ENCODE results near the gene ERCC6L.

Gene ERCC6L, protein sequence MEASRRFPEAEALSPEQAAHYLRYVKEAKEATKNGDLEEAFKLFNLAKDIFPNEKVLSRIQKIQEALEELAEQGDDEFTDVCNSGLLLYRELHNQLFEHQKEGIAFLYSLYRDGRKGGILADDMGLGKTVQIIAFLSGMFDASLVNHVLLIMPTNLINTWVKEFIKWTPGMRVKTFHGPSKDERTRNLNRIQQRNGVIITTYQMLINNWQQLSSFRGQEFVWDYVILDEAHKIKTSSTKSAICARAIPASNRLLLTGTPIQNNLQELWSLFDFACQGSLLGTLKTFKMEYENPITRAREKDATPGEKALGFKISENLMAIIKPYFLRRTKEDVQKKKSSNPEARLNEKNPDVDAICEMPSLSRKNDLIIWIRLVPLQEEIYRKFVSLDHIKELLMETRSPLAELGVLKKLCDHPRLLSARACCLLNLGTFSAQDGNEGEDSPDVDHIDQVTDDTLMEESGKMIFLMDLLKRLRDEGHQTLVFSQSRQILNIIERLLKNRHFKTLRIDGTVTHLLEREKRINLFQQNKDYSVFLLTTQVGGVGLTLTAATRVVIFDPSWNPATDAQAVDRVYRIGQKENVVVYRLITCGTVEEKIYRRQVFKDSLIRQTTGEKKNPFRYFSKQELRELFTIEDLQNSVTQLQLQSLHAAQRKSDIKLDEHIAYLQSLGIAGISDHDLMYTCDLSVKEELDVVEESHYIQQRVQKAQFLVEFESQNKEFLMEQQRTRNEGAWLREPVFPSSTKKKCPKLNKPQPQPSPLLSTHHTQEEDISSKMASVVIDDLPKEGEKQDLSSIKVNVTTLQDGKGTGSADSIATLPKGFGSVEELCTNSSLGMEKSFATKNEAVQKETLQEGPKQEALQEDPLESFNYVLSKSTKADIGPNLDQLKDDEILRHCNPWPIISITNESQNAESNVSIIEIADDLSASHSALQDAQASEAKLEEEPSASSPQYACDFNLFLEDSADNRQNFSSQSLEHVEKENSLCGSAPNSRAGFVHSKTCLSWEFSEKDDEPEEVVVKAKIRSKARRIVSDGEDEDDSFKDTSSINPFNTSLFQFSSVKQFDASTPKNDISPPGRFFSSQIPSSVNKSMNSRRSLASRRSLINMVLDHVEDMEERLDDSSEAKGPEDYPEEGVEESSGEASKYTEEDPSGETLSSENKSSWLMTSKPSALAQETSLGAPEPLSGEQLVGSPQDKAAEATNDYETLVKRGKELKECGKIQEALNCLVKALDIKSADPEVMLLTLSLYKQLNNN

DNA sequence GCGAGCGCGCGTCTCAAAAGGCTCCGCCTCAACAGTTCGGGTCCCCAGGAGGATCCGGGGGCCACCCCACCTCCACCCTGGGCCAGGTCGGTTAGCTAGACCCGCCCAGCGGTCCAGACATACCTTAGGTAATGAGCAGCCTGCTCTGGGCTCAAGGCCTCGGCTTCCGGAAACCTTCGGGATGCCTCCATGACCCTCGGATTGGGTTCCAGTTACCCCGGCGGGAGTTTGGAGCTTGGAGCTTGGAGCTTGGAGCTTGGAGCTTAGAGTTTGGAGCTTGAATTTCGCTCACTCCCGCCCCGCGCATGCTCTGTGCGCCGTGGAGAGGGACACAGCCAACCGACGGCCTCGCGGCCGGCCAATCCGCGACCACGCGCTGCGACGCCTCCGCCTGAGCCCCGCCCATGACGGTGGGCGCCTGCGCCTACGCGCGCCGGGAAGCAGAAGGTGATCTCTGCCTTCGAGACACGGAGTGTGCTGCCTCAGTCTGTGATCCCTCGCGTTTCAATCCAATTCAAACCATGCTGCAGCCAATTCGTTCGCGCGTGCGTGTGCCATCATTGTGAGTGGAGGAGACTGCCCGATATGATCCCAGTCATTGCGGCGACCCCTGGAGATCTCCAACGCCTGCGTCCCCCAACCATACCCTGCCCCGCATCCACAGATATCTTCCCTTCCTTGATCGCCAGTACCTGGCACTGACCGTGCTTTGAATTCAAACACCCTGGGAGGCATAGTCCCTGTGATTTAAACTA is at the start of gene ERCC6L:
TSS of gene ERCC6L (minus strand) at position 307 of the 755 bp plus-strand sequence. CDS start at position 191, 116 bp downstream.
- peak; percentile 88 for DNase-seq
- peak; percentile 99 for ATAC-seq

DNA sequence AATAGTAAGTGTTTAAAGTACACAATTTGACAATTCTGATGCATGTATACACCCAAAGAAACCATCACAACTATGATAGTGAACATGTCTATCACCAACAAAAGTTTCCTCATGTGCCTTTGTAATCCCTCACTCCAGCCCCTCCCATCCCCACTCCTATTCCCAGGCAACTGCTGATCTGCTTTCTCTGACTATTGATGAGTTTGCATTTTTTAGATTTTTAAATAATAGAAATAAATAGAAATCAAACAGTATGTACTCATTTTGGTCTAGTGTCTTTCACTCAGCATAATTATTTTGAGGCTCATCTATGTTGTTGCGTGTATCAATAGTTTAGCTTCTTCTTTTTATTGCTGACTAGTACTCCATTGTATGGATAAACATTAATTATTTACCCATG is 43.5 kb upstream of the ERCC6L start:
- ATAC-seq (no peak), DNase-seq (no peak)

DNA sequence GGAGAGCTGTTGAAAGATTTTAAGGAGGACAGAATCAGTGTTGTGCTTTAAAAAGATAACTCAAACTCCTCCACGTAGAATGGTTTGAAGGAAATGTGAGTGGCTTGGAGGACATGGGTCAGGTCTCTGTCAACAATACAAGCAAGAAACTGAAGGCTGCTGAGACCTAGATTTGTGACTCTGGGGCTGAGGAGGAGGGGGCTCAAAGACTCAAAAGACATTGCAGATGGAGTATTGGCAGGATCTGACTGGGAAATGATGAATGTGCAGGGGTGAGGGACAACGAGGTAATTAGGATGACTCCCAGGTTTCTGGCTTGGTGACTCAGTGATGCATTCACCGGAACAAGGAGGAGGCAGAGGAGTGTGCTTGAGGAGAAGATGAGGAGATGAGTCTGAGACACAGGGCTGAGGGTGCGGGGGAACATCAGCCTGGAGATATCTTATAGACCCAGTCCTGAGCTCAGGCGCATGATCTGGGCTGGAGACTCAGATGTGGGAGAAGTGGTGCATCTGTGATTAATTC is 41.6 kb upstream of the ERCC6L start:
- no peak for DNase-seq
- no peak for ATAC-seq

DNA sequence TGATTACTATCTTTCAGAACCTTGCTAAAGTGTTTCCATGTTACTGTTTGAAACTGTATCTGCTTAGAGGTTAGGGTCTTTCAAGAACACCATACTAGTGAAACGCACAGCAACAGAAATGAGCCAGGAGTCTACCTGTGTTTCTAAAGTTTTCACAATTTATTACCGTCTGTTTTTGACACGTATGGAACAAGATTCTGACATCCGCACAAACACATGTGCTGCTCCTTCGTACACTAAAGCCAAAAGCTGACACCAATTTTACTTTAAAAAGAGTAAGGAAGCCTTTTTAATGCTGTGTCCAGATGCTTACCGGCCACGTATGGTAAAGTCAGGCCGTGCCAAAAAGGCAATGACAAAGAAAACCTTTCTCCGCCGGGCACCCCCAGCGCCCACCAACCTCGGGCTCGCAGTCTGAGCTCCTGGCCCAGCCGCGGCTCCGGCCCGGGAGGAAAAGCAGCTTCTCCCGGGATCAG is 37.7 kb upstream of the ERCC6L start:
- ATAC-seq (no peak), DNase-seq (no peak)

DNA sequence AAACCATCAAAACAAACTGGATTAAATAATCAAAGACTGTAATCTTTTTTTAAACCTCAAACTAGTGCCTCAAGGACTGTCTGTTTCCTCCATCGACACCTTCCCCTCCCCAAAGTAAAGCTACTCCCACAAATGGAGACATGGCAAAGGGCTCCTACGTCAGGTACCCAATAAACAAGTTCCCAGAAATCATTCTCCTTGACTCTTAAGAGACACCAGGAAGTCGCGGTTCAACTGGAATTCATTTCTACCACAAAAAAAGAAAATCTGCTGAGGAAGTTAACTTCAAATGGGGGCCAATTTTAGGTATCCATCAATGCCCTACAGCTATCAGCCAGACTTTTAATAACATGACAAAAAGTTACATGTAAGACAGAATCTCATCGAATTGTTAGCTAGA is 35.7 kb upstream of the ERCC6L start:
- DNase-seq (no peak), ATAC-seq (no peak)

DNA sequence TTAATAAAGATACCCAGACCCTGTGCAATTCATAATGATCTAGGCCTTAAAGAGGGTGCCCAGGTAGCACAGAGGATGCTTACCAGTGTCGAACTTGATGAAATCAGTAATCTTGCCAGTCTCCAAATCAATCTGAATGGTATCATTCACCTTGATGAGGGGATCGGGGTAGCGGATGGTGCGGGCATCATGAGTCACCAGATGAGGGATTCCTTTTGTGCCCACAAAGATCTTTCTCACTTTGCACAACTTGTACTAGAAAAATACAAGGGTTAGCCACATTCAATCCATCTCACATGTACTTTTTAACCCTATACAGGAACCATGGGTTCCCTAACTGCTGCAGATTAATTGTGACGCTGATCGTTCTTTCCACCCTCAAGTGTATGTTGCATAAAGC is 34.9 kb upstream of the ERCC6L start:
- DNase-seq (no peak), ATAC-seq (no peak)

DNA sequence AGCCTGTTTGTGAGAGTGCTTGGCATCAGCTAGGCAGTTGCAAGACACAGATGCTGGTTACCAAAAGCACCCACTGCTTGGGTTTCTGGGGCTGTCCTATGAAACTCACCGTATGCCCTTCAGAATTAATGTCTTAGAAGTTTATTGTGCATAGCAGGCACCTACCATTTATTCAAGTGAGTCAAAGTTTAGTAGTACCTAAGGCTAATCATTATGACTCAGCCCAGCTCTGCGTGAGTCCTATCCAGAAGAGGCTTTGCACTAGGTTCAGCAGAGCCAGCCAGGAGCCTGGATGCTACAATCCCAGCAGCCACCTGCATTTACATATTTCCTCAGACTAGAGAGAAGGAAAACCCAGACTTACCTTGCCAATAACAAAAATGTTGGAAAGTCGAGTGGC is 34.0 kb upstream of the ERCC6L start:
- DNase-seq (no peak), ATAC-seq (peak; percentile 26)

DNA sequence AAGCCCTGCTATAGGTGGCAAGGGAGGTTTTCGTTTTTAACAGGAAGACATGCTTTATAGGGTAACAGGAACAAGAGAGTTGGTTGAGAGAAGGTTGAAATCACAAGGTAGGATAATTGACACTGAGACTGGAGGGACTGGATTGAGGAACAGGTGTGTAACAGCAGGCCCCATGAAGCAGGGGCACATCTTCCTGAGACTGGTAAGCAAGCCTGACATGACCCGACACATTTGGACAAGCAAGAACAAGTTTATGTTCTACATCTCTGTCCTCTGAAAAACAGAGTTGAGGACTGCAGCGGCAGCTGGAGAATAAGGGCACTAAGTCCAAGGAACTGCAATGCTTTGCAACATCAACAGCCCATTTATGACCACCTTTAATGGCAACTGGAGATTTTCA is 33.0 kb upstream of the ERCC6L start:
- DNase-seq (no peak), ATAC-seq (no peak)

DNA sequence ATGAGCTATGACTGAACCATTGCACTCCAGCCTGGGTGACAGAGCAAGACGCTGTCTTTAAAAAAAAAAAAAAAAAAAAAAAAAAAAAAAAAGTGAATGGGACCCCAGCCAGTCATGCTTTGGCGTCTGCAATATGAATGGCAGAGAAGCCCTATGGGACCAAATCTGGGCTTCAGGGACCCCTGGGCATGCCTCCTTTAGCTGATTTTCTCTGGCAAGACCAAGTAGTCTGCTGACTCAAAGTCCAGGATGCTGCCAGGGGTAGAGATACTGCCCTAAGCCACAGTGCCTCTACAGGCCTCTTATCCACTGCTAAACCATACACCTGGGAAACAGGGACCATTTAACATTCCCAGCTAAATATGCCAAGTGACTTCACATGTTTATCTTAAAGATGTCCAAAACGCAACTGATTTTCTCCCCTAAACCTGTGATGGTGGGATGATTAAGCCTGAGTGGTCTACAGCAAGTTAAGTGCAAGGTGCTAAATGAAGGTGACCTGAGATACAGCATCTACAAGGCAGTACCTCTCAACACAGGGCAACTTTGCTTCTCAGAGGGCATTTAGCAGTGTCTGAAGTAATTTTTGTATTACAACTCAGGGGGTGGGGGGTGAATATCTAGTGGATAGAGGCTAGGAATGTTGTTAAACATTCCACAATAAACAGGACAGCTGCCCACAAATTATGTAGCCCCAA is 32.4 kb upstream of the ERCC6L start:
- ATAC-seq, result no peak
- DNase-seq, result no peak

DNA sequence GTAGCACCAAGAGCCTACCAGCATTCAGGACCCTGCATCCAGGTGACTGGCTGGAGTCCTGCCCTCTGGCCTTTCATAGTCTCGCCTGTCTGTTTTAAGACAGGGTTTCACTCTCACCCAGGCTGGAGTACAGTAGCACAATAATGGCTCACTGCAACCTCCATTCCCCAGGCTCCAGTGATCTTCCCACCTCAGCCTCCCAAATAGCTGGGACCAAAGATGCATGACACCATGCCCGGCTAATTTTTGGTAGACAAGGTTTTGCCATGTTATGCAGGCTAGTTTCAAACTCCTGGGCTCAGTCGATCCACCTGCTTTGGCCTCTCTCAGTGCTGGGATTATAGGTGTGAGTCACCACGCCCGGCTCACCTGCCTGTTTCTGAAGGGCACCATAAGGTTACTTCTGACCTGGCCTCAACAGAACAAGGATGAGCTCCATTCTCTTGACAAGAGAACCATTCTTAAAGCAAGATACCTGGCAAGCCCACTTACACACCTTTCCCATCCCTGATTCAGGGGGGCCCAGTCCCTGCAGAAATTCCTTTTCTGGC is 31.6 kb upstream of the ERCC6L start:
- ATAC-seq (no peak), DNase-seq (no peak)

DNA sequence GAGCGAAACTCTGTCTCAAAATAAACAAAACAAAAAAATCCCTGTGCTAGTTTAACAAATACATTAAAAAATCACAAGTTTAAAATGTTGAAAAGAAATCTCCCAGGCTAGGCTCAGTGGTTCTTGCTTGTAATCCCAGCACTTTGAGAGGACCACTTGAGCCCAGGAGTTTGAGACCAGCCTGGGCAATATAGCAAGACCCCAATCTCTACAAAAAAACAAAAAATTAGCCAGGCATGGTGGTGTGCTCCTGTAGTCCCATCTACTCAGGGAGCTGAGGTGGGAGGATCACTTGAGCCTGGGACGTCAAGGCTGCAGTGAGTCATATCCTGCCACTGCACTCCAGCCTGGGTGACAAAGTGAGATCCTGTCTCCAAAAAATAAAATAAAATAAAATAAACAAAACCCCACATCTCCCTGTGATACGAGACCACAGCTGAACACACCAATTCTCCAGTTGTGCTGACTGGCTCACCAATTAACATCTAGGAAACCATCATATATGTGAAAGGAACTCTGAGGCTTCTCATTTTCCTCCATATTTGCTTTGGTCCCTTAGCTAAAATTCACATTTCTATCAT is 30.9 kb upstream of the ERCC6L start:
- peak; percentile 29 for DNase-seq

DNA sequence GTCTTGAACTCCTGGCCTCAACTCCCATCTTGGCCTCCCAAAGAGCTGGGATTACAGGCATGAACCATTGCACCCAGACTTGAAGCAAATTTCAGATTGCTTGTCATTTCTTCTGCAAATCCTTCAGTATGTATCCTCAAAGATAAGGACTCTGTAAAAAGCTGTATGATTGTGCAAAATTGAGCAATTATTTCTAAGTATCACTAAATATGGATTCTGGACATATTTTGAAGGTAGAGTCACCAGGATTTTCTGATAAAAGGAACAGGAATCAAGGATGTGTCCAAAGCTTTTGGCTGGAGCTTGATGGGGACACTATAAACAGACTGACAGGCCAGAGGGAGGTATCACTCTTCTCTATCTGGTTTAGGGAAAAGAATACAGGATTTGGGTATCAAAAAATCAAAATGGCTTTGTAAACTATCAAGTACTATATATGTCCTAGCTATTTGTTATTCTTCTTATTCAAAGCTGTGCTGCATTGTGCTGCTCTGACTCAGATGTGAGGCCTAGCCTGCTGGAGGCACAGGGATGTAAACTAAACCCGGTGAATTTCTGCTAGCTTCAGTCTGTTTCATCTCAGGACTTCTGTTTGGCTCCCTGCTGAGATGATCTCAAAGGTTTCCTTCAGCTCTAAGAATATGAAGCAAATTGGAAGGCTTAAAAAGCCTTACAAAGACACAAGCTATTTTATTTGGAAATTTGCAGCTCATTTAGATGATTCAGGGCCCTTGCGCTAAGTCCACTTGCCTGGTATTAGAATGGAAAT is 30.0 kb upstream of the ERCC6L start:
- ATAC-seq (no peak), DNase-seq (no peak)

More for the DNA sequence above, 30.9 kb upstream of the ERCC6L start:
- ATAC-seq, result peak; percentile 80

DNA sequence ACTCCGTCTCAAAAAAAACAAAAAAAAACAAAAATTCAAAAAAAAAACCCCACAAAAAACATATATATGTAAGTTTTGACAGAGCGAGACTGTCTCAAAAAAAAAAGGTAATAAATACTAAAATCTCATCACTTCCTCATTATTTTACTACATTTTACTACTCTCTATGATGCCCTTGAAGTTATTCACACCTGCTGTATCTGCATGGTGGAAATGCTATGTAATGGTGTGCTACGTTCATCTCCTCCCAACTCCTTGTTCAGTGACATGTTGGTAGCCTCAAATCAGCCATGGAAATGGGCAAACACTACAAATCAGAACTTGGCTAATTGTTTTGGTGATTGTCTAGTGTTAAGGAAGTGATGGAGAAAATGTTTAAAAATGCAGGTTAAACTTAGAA is 26.4 kb upstream of the ERCC6L start:
- DNase-seq (no peak), ATAC-seq (no peak)

DNA sequence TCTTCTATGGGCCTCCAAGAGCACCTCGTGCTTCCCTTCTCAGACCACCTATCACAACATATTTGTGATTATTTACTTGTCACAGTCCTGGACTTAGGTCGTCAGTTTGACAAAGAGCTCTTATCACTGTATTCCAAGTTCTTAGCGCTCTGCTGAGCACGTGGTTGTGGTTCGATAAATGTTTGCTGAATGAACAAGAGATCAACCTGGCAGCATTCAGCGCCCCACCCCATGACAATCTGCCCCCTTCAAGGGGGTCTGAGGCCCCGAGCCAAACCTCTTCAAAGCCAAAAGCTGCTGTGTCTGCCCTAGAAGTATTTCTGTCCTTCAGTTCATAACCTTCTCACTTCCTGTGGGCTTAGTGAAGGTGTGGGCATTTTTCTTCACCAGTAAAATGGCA is 23.2 kb upstream of the ERCC6L start:
- DNase-seq, result no peak
- ATAC-seq, result no peak

DNA sequence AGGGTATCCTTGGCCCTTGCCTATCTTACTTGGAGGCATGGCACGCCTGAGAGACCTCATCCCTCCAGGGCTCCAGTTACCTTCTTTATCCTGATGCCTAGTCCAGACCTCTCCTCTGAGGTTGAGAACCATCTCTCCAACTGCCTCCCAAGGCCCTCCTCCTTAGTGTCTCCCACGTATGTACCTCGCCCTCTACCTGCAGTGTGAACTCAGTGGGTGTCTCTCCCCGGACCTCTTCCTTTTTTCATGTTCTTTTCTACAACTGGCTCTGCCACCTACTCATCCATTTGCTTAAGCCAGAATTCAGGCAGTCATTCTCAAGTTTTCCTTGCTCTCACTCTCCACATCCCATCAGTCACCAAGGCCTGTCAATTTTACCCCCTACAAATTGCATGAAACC is 21.6 kb upstream of the ERCC6L start:
- DNase-seq, result no peak
- ATAC-seq, result no peak

DNA sequence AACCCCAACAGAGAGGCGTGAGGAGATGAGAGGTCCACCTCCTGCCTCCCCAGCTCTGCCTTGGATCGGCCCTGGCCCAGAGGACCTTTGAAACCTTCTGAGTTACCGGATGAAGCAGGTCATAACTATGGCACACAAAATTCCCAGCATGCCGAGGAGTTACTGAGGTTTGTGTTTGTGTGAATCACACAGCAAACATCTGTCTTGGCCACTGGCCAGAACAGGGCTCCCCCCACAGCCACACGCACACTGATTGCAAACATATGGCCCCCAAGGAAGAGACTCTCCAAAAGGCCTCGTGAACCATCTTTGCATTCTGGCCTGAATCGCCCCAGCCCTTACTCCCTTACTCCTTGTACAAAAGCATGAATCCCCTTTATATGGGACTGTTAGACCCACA is 19.3 kb upstream of the ERCC6L start:
- ATAC-seq, result no peak
- no peak for DNase-seq

DNA sequence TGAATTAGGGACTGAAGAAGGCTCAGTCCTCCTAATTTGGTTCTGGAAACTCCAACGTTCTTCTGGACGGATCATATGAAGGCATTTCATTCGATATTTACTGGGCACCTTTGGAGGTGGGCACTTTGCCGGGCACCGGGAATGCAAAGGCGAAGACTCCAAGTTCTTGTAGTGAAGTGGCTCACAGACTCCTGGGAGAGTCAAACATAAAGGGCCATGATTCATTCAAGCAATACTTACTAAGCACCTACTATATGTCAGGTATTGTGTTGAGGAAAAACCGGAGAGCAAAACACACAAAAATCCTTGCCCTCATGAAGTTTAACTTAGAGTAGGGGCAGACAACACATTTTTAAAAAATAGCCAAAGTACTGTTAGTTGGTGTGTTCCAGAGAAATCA is 17.0 kb upstream of the ERCC6L start:
- no peak for DNase-seq
- no peak for ATAC-seq

DNA sequence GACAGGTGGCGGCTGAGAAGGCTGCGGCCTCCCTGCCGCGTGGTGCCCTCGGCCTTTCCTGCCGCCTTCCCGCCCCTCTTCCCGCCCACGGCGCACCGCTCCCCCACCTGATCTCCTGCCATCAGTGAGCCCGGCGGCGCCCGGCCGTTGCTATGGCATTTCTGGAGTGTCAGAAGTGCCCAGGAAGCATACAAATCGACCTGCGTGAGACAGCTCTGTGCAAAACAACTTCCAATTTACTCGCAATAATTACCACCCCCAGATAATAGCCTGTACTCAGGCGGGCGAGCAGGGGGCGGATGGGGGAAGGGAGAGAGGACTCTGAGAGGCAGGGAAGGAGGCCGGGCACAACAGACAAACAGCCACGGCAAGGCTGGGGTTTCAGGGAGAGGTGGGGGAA is 16.6 kb upstream of the ERCC6L start:
- ATAC-seq (no peak), DNase-seq (no peak)

DNA sequence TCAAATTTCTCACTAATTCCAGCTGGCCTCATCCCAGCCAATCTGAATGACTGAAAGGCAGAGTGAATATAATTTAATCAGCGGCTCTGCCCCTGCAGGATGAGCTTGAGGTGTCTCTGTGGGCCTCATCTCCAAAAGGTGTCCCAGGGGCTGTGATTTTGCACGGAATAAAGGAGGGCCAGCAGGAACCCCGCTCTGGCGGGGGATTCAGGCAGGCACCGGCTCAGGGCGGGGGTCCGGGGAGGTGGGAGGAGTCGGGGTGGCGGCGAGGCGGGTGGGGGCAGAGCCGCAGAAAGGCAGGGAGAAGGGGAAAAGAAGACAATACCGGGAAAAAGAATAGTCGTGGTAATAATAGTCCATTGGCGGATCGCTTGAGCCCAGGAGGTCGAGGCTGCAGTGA is 16.0 kb upstream of the ERCC6L start:
- no peak for ATAC-seq
- no peak for DNase-seq
